ENCODE results near the gene ZBBX. TPM values are rescaled to one million over a fixed set of nuclear protein-coding genes. Genes with fewer than 3 reads are reported as not detected.

The ZBBX gene
- total and polyA plus RNA-seq, 2 experiments from 2014 or later = not detected

GRCh38 chr3:167318996-167319615 lies 61.0 kb downstream of the ZBBX start:
- TF ChIP-seq, protein P1, sequence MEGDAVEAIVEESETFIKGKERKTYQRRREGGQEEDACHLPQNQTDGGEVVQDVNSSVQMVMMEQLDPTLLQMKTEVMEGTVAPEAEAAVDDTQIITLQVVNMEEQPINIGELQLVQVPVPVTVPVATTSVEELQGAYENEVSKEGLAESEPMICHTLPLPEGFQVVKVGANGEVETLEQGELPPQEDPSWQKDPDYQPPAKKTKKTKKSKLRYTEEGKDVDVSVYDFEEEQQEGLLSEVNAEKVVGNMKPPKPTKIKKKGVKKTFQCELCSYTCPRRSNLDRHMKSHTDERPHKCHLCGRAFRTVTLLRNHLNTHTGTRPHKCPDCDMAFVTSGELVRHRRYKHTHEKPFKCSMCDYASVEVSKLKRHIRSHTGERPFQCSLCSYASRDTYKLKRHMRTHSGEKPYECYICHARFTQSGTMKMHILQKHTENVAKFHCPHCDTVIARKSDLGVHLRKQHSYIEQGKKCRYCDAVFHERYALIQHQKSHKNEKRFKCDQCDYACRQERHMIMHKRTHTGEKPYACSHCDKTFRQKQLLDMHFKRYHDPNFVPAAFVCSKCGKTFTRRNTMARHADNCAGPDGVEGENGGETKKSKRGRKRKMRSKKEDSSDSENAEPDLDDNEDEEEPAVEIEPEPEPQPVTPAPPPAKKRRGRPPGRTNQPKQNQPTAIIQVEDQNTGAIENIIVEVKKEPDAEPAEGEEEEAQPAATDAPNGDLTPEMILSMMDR (IDR thresholded peaks at IDR 0.05; ENCODE audit: poor library complexity) = no peak
- TF ChIP-seq EZH2phosphoT487 (IDR thresholded peaks at IDR 0.05; ENCODE audit: low read depth, severe bottlenecking, unreplicated experiment) (no peak), EZH2 (IDR thresholded peaks at IDR 0.05; ENCODE audit: borderline replicate concordance) (no peak)
- Histone ChIP-seq H3K27me3 (no peaks in the 10 kb centered on the region), H3K4me3 (no peak overlapping the region), H3K4me2 (no peak overlapping the region), H2AFZ (no peak overlapping the region), H3K36me3 (replicated peaks; ENCODE audit: insufficient read depth, low read depth) (no peaks in the 10 kb centered on the region), H3K9me2 (replicated peaks; ENCODE audit: insufficient read depth) (no peaks in the 10 kb centered on the region), H3K4me1 (ENCODE audit: insufficient read depth) (no peaks in the 10 kb centered on the region), H4K20me1 (ENCODE audit: insufficient read depth, poor library complexity, severe bottlenecking) (no peaks in the 10 kb centered on the region), H3K27ac (no peak overlapping the region), H3K79me2 (no peaks in the 10 kb centered on the region), H3K9me3 (ENCODE audit: low read depth) (no peaks in the 10 kb centered on the region)
- WGBS (ENCODE audit: low lambda C conversion rate, missing lambda C conversion rate) = 94% methylated on average over 2 of the region's 2 CpGs
- no peak for DNase-seq (ENCODE audit: low spot score)

GRCh38 chr3:167318306-167318705 lies 61.8 kb downstream of the ZBBX start:
- Histone ChIP-seq H2AFZ (no peak overlapping the region), H3K27ac (no peak overlapping the region), H3K4me2 (no peak overlapping the region), H3K9me3 (ENCODE audit: low read depth) (no peaks in the 10 kb centered on the region), H3K4me1 (ENCODE audit: insufficient read depth) (no peaks in the 10 kb centered on the region), H3K36me3 (replicated peaks; ENCODE audit: insufficient read depth, low read depth) (no peaks in the 10 kb centered on the region), H4K20me1 (ENCODE audit: insufficient read depth, poor library complexity, severe bottlenecking) (no peaks in the 10 kb centered on the region), H3K27me3 (no peaks in the 10 kb centered on the region), H3K79me2 (no peaks in the 10 kb centered on the region), H3K9me2 (replicated peaks; ENCODE audit: insufficient read depth) (no peaks in the 10 kb centered on the region), H3K4me3 (no peak overlapping the region)
- DNase-seq (ENCODE audit: low spot score) = no peak
- WGBS (ENCODE audit: low lambda C conversion rate, missing lambda C conversion rate) = 86% methylated on average over 2 of the region's 2 CpGs
- TF ChIP-seq, protein P1 (IDR thresholded peaks at IDR 0.05; ENCODE audit: poor library complexity) = no peak
- TF ChIP-seq EZH2 (IDR thresholded peaks at IDR 0.05; ENCODE audit: borderline replicate concordance) (no peak), EZH2phosphoT487 (IDR thresholded peaks at IDR 0.05; ENCODE audit: low read depth, severe bottlenecking, unreplicated experiment) (no peak)

GRCh38 chr3:167306319-167306718 lies 73.8 kb downstream of the ZBBX start:
- Histone ChIP-seq H3K27me3 (no peaks in the 10 kb centered on the region), H3K4me2 (no peak overlapping the region), H3K36me3 (replicated peaks; ENCODE audit: insufficient read depth, low read depth) (no peaks in the 10 kb centered on the region), H3K9me3 (ENCODE audit: low read depth) (no peaks in the 10 kb centered on the region), H3K27ac (no peak overlapping the region), H2AFZ (no peak overlapping the region), H3K4me1 (ENCODE audit: insufficient read depth) (no peaks in the 10 kb centered on the region), H4K20me1 (ENCODE audit: insufficient read depth, poor library complexity, severe bottlenecking) (no peaks in the 10 kb centered on the region), H3K9me2 (replicated peaks; ENCODE audit: insufficient read depth) (no peaks in the 10 kb centered on the region), H3K4me3 (no peak overlapping the region), H3K79me2 (no peaks in the 10 kb centered on the region)
- WGBS (ENCODE audit: low lambda C conversion rate, missing lambda C conversion rate) = 89% methylated on average over 1 of the region's 1 CpG
- DNase-seq (ENCODE audit: low spot score) = no peak
- TF ChIP-seq EZH2phosphoT487 (IDR thresholded peaks at IDR 0.05; ENCODE audit: low read depth, severe bottlenecking, unreplicated experiment) = no peak

DNA sequence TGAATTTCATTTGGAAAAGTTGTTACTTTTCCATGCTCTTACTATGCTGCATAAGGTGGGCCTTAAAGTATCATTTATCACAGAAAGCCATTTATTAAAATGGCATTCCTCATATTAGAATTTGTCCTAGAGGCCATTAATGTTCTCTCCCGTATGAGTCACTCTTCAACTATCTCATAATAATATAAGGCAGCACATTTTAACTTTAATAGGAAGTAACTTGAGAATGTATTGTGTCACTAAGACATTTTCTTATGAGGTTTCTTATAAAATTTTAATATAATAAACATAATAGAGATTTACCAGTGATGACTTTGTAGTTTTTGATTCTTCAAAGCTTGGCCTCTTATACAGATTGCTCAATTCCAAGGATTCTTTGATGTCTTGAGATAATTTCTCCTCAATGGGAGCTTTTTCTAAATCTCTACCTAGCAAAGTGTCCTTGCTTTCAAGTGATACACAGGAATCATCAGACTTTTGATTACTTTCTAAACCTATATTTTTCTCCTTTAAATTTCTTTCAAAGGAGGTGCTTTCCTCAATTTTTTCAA lies 74.7 kb downstream of the ZBBX start:
- H2AFZ ChIP-seq = no peak overlapping the region
- TF ChIP-seq, protein P1 (IDR thresholded peaks at IDR 0.05; ENCODE audit: poor library complexity) = no peak
- TF ChIP-seq EZH2phosphoT487 (IDR thresholded peaks at IDR 0.05; ENCODE audit: low read depth, severe bottlenecking, unreplicated experiment) (no peak), EZH2 (IDR thresholded peaks at IDR 0.05; ENCODE audit: borderline replicate concordance) (no peak)

More for the DNA sequence above, 74.7 kb downstream of the ZBBX start:
- WGBS (ENCODE audit: low lambda C conversion rate, missing lambda C conversion rate) = 25% methylated on average over 1 of the region's 1 CpG
- no peaks in the 10 kb centered on the region for H3K4me1 ChIP-seq (ENCODE audit: insufficient read depth)
- H3K4me2 ChIP-seq = no peak overlapping the region
- H4K20me1 ChIP-seq (ENCODE audit: insufficient read depth, poor library complexity, severe bottlenecking) = no peaks in the 10 kb centered on the region
- no peaks in the 10 kb centered on the region for H3K9me2 ChIP-seq (replicated peaks; ENCODE audit: insufficient read depth)
- H3K27ac ChIP-seq = no peak overlapping the region
- H3K9me3 ChIP-seq (ENCODE audit: low read depth) = no peaks in the 10 kb centered on the region
- H3K79me2 ChIP-seq = no peaks in the 10 kb centered on the region
- no peaks in the 10 kb centered on the region for H3K27me3 ChIP-seq
- no peak overlapping the region for H3K4me3 ChIP-seq
- no peak for DNase-seq (ENCODE audit: low spot score)
- no peaks in the 10 kb centered on the region for H3K36me3 ChIP-seq (replicated peaks; ENCODE audit: insufficient read depth, low read depth)

Data from hepatocyte (in vitro differentiated cells).